HepG2 (cell line): ENCODE measurements around the gene DDR1. TPM values are rescaled to one million over a fixed set of nuclear protein-coding genes. Genes with fewer than 3 reads are reported as not detected.
A peak's percentile ranks its signal among the peaks of the same experiment; 100 is the strongest.

ENCODE experiments used
- CREB3 ChIP-seq: sonication (generic); formaldehyde crosslinking; IDR thresholded peaks from 2 replicates; pipeline ENCODE4 v1.5.0; 2020; ENCODE audit warnings: missing genetic modification reagents
- CTCF ChIP-seq: sonication (generic); formaldehyde crosslinking; IDR thresholded peaks from 2 replicates; pipeline ENCODE4 v1.5.0; 2020; ENCODE audit warnings: mild to moderate bottlenecking, missing genetic modification reagents, moderate library complexity
- DRAP1 ChIP-seq: IDR thresholded peaks from 2 replicates; pipeline ENCODE4 v1.6.1; 2016; ENCODE audit warnings: missing genetic modification reagents, missing compliant biosample characterization
- EEA1 ChIP-seq: sonication (generic); formaldehyde crosslinking; IDR thresholded peaks from 2 replicates; pipeline ENCODE4 v1.5.1; 2020; ENCODE audit warnings: mild to moderate bottlenecking, missing genetic modification reagents, borderline replicate concordance
- EED ChIP-seq: sonication (generic); formaldehyde crosslinking; IDR thresholded peaks from 2 replicates; pipeline ENCODE4 v1.5.0; 2020; ENCODE audit warnings: mild to moderate bottlenecking, missing genetic modification reagents
- HMGA1 ChIP-seq: sonication (generic); formaldehyde crosslinking; conservative IDR thresholded peaks from 2 replicates; pipeline ENCODE4 v1.4.0; 2020; ENCODE audit warnings: missing genetic modification reagents
- HNF4A ChIP-seq: sonication (generic); formaldehyde crosslinking; IDR thresholded peaks from 2 replicates; pipeline ENCODE4 v1.4.0; 2020; ENCODE audit warnings: missing genetic modification reagents
- KDM2A ChIP-seq: sonication (generic); formaldehyde crosslinking; IDR thresholded peaks from 2 replicates; pipeline ENCODE4 v1.4.0; 2020; ENCODE audit warnings: low read depth, missing genetic modification reagents, borderline replicate concordance
- NRL ChIP-seq: sonication (generic); formaldehyde crosslinking; IDR thresholded peaks from 2 replicates; pipeline ENCODE4 v1.5.0; 2020; ENCODE audit warnings: missing genetic modification reagents, mild to moderate bottlenecking, moderate library complexity, borderline replicate concordance
- POLR2A ChIP-seq, 2 experiments: IDR thresholded peaks; 2 replicates each; pipeline ENCODE4 v1.6.1; 2011; ENCODE audit warnings: low read depth in 2 of 2, low read length in 2 of 2, mild to moderate bottlenecking in 1 of 2, moderate library complexity in 1 of 2; ENCODE audit not compliant: insufficient read depth in 1 of 2
- RNF2 ChIP-seq: fragments of 450-650 bp; conservative IDR thresholded peaks from 2 replicates; pipeline ENCODE4 v1.6.1; 2016; ENCODE audit warnings: low read depth
- SKI ChIP-seq: fragments of 450-650 bp; IDR thresholded peaks from one replicate; pipeline ENCODE4 v1.6.1; 2018; ENCODE audit warnings: mild to moderate bottlenecking; ENCODE audit not compliant: partially characterized antibody
- SOX5 ChIP-seq: IDR thresholded peaks from 2 replicates; pipeline ENCODE4 v1.6.1; 2016; ENCODE audit warnings: borderline replicate concordance
- TBX3 ChIP-seq: fragments of 450-650 bp; IDR thresholded peaks from 2 replicates; pipeline ENCODE4 v1.6.1; 2017; ENCODE audit warnings: antibody characterized with exemption, mild to moderate bottlenecking, inconsistent platforms, borderline replicate concordance
- ZBTB49 ChIP-seq: sonication (generic); formaldehyde crosslinking; IDR thresholded peaks from 2 replicates; pipeline ENCODE4 v1.4.0; 2020; ENCODE audit warnings: missing genetic modification reagents, borderline replicate concordance
- ZNF225 ChIP-seq: sonication (generic); formaldehyde crosslinking; IDR thresholded peaks from 2 replicates; pipeline ENCODE4 v1.4.0; 2020; ENCODE audit warnings: mild to moderate bottlenecking, missing genetic modification reagents
- ZNF280D ChIP-seq: sonication (generic); formaldehyde crosslinking; IDR thresholded peaks from 2 replicates; pipeline ENCODE4 v1.5.1; 2020; ENCODE audit warnings: mild to moderate bottlenecking, missing genetic modification reagents
- ZNF282 ChIP-seq: fragments of 450-650 bp; IDR thresholded peaks from 2 replicates; pipeline ENCODE4 v1.6.1; 2018; ENCODE audit not compliant: partially characterized antibody
- ZNF691 ChIP-seq: sonication (generic); formaldehyde crosslinking; IDR thresholded peaks from 2 replicates; pipeline ENCODE4 v1.4.0; 2020; ENCODE audit warnings: missing genetic modification reagents, low read depth, mild to moderate bottlenecking, borderline replicate concordance
- polyA plus RNA-seq, 8 experiments: library from polyadenylated mRNA; depleted of rRNA in 3 of 8; stranded (reverse) in 7 of 8; unstranded in 1 of 8; fragments of >200 nt; fragmentation: Illumina TruSeq in 4 of 8; extraction: Trizol in 4 of 8; gene quantifications; 2 replicates each; pipeline versions ENCODE4 v1.2.1 to v1.2.3, GENCODE V29; 2011 to 2016; ENCODE audit warnings: low read depth in 4 of 8, missing spikeins in 1 of 8, mixed read lengths in 1 of 8; ENCODE audit not compliant: insufficient read depth in 1 of 8
- total RNA-seq, 5 experiments: library from RNA; depleted of rRNA; stranded (reverse); fragments of >200 nt; fragmentation: Illumina TruSeq; extraction: Trizol; gene quantifications; 2 replicates each; pipeline ENCODE4 v1.2.3, GENCODE V29; 2016; ENCODE audit warnings: low read depth in 1 of 5

The DDR1 gene
- total and polyA plus RNA-seq, 2 of the 13 experiments (the other 11 are each of a cell fraction or from before 2014, with no cell fraction given): 16.7 to 20.2 TPM

GRCh38 chr6:30907758-30908591, 23.7 kb downstream of the DDR1 start, which contains the start of gene GTF2H4 (continued):
- no peak for TF ChIP-seq RNF2
- TF ChIP-seq ZNF225 (CRISPR knock-in tag): peak; percentile 74; the same call in 1 of the 2 replicates
- TF ChIP-seq DRAP1 (CRISPR knock-in tag): peak; percentile 62; the same call in 1 of the 2 replicates
- peak; percentile 58; the same call in 1 of the 2 replicates for TF ChIP-seq EEA1
- TF ChIP-seq TBX3: peak; percentile 18; the same call in 1 of the 2 replicates
- TF ChIP-seq ZNF280D (CRISPR knock-in tag): peak; percentile 97
- no peak for TF ChIP-seq ZNF282
- TF ChIP-seq SKI: peak; percentile 44
- peak; percentile 12; the same call in 1 of the 2 replicates for TF ChIP-seq CTCF (CRISPR knock-in tag)
- TF ChIP-seq KDM2A: peak; percentile 97
- TF ChIP-seq ZNF691 (CRISPR knock-in tag): peak; percentile 90; the same call in 1 of the 2 replicates
- TF ChIP-seq NRL (CRISPR knock-in tag): peak; percentile 92
- peak; percentile 54 to 68 for TF ChIP-seq POLR2A (IDR thresholded peaks at IDR 0.05; ENCODE audit: insufficient read depth in 1 of 2, low read depth in 2 of 2, low read length in 2 of 2)
- TF ChIP-seq EED (CRISPR knock-in tag): peak; percentile 90
- TF ChIP-seq HMGA1 (CRISPR knock-in tag): no peak
- no peak for TF ChIP-seq ZBTB49
- TF ChIP-seq SOX5 (CRISPR knock-in tag): peak; percentile 43; the same call in 1 of the 2 replicates
- no peak for TF ChIP-seq HNF4A (CRISPR knock-in tag)
- TF ChIP-seq CREB3 (CRISPR knock-in tag): no peak
